ENCODE results near the gene RPL6. TPM values are rescaled to one million over a fixed set of nuclear protein-coding genes. Genes with fewer than 3 reads are reported as not detected.

Gene RPL6
- total and polyA plus RNA-seq, 9 of the 15 experiments (the other 6 are each of a cell fraction or from before 2014, with no cell fraction given) = 1,519 to 3,103 (median 2,396) TPM

DNA sequence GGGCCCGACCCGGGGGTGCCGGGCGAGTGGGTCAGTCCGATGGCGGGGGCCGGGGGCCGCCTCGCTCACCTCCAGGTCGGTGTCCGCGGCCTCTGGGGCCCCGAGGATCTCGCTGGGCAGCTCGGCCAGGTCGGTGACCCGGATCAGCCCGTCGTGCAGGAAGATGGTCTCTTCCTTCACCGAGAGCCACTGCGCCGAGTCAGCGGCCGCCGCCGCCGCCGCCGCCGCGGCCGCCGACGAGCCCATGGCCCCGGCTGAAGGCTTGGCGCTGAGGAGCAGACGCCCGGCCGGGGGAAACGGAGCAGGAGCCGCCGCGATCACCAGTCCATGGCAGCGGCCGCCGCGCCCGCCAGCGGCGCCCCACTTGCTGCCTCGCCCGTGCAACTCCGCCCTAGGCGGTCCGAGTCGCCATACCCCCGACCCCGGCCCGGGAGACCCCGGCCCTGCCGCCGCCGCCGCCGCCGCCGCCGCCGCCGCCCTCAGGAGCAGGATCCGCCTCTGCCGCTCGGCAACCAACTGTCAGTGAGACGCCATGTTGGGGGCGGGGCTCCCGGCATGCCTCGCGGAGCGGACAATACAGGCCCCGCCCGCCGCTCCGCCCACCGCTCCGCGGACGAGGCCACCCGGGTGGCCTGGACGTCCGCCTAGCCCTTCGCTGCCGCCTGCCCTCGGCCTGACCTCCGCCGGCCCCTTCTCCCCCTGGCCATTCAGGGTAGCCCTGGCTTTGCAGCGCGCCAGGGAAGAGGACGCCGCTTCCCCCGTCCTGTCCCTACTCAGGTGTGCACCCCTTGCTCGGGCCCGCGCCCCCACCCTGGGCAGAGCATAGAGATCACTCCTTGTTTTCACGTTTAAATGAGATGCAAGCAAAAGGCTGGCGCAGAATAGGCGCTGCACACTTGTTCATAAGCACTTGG is 27.3 kb downstream of the RPL6 start, which contains the start of gene HECTD4 (continued):
- no peak for TF ChIP-seq ZFP36 (IDR thresholded peaks at IDR 0.05; ENCODE audit: low read depth, low read length, partially characterized antibody)
- no peak for TF ChIP-seq SIRT6 (IDR thresholded peaks at IDR 0.05; ENCODE audit: low read depth, low read length)
- TF ChIP-seq ZC3H11A (IDR thresholded peaks at IDR 0.05; ENCODE audit: low read depth, low read length) = no peak
- TF ChIP-seq, protein P1, sequence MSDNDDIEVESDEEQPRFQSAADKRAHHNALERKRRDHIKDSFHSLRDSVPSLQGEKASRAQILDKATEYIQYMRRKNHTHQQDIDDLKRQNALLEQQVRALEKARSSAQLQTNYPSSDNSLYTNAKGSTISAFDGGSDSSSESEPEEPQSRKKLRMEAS (CRISPR knock-in tag; IDR thresholded peaks at IDR 0.05) = no peak; the same call in 1 of the 2 replicates
- TF ChIP-seq ZNF133 (CRISPR knock-in tag; IDR thresholded peaks at IDR 0.05) = no peak
- TF ChIP-seq PHF20 (IDR thresholded peaks at IDR 0.05; ENCODE audit: partially characterized antibody) = peak; percentile 86
- no peak for TF ChIP-seq POU5F1 (IDR thresholded peaks at IDR 0.05; ENCODE audit: borderline replicate concordance, low read depth, low read length, partially characterized antibody)
- TF ChIP-seq TRIM28 (IDR thresholded peaks at IDR 0.05) = no peak
- TF ChIP-seq, protein P2, sequence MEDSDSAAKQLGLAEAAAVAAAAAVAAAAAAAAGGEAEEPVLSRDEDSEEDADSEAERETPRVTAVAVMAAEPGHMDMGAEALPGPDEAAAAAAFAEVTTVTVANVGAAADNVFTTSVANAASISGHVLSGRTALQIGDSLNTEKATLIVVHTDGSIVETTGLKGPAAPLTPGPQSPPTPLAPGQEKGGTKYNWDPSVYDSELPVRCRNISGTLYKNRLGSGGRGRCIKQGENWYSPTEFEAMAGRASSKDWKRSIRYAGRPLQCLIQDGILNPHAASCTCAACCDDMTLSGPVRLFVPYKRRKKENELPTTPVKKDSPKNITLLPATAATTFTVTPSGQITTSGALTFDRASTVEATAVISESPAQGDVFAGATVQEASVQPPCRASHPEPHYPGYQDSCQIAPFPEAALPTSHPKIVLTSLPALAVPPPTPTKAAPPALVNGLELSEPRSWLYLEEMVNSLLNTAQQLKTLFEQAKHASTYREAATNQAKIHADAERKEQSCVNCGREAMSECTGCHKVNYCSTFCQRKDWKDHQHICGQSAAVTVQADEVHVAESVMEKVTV (CRISPR knock-in tag; IDR thresholded peaks at IDR 0.05) = no peak
- TF ChIP-seq, protein P3, sequence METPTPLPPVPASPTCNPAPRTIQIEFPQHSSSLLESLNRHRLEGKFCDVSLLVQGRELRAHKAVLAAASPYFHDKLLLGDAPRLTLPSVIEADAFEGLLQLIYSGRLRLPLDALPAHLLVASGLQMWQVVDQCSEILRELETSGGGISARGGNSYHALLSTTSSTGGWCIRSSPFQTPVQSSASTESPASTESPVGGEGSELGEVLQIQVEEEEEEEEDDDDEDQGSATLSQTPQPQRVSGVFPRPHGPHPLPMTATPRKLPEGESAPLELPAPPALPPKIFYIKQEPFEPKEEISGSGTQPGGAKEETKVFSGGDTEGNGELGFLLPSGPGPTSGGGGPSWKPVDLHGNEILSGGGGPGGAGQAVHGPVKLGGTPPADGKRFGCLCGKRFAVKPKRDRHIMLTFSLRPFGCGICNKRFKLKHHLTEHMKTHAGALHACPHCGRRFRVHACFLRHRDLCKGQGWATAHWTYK (CRISPR knock-in tag; IDR thresholded peaks at IDR 0.05) = peak; percentile 74; the same call in 1 of the 2 replicates
- peak; percentile 89 for TF ChIP-seq SIN3B (IDR thresholded peaks at IDR 0.05; ENCODE audit: low read depth)
- no peak for TF ChIP-seq RHOXF2B (CRISPR knock-in tag; conservative IDR thresholded peaks at IDR 0.05)
- no peak for TF ChIP-seq RBM39 (optimal IDR thresholded peaks at IDR 0.05; ENCODE audit: low read depth, low read length)
- TF ChIP-seq CXXC5 (CRISPR knock-in tag; IDR thresholded peaks at IDR 0.05) = peak; percentile 67
- no peak for TF ChIP-seq CHD2 (IDR thresholded peaks at IDR 0.05; ENCODE audit: low read depth, low read length)
- TF ChIP-seq KDM5B (IDR thresholded peaks at IDR 0.05; ENCODE audit: insufficient replicate concordance, low read depth, low read length) = peak; percentile 98
- TF ChIP-seq ELF4 (CRISPR knock-in tag; IDR thresholded peaks at IDR 0.05) = peak; percentile 58; the same call in 1 of the 2 replicates
- TF ChIP-seq ZNF644 (tag; IDR thresholded peaks at IDR 0.05; ENCODE audit: low read depth) = no peak
- peak; percentile 81; the same call in 1 of the 2 replicates for TF ChIP-seq KLF13 (tag; IDR thresholded peaks at IDR 0.05; ENCODE audit: borderline replicate concordance, low read depth)
- no peak for TF ChIP-seq NCOA2 (IDR thresholded peaks at IDR 0.05; ENCODE audit: partially characterized antibody in 2 of 2)
- TF ChIP-seq TFAM (CRISPR knock-in tag; conservative IDR thresholded peaks at IDR 0.05) = no peak
- TF ChIP-seq, protein P4, sequence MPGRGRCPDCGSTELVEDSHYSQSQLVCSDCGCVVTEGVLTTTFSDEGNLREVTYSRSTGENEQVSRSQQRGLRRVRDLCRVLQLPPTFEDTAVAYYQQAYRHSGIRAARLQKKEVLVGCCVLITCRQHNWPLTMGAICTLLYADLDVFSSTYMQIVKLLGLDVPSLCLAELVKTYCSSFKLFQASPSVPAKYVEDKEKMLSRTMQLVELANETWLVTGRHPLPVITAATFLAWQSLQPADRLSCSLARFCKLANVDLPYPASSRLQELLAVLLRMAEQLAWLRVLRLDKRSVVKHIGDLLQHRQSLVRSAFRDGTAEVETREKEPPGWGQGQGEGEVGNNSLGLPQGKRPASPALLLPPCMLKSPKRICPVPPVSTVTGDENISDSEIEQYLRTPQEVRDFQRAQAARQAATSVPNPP (IDR thresholded peaks at IDR 0.05; ENCODE audit: borderline replicate concordance, insufficient read depth, insufficient read length) = no peak
- peak; percentile 15; the same call in 1 of the 2 replicates for TF ChIP-seq ZNF24 (IDR thresholded peaks at IDR 0.05)
- peak; percentile 74 for TF ChIP-seq POLR2AphosphoS5 (IDR thresholded peaks at IDR 0.05; ENCODE audit: control insufficient read depth, insufficient read depth, low read depth, low read length)

Measured in K562 (cell line).